A549 (cell line): ENCODE measurements around the gene DNMT3A. TPM values are rescaled to one million over a fixed set of nuclear protein-coding genes. Genes with fewer than 3 reads are reported as not detected.
A peak's percentile ranks its signal among the peaks of the same experiment; 100 is the strongest.

ENCODE experiments used
- ATAC-seq, 2 experiments: fragments of 200-7000 bp in 1 of 2; fragments of >200 bp in 1 of 2; cut with Nextera tagmentation in 1 of 2; cut with Tn5 transposase in 1 of 2; 3 replicates each; pipeline versions ENCODE4 v1.8.0 to v1.9.1; 2018 to 2020; ENCODE audit warnings: mild to moderate bottlenecking in 1 of 2, moderate library complexity in 1 of 2
- CTCF ChIA-PET: fragments of 300-600 bp; sonication (Branson Sonifier 250); formaldehyde crosslinking; extraction: SDS; loops from one replicate; lab custom pipeline; 2021; ENCODE audit warnings: antibody characterized with exemption, inconsistent platforms; lab: Yijun Ruan, JAX
- POLR2A ChIA-PET: fragments of 350-600 bp; formaldehyde crosslinking; extraction: SDS; loops from one replicate; lab custom pipeline; 2021; ENCODE audit warnings: antibody characterized with exemption, inconsistent platforms; lab: Yijun Ruan, JAX
- DNase-seq, 2 experiments: peaks; one replicate each; pipeline versions ENCODE4 v3.0.0 to v3.0.0-alpha.2; 2011 to 2016; ENCODE audit warnings: low read depth in 1 of 2, low spot score in 1 of 2
- FAIRE-seq: peaks from 2 replicates; lab custom pipeline; 2011; peaks lifted over from hg19 to GRCh38; lab: Jason Lieb, UNC
- H3K27ac ChIP-seq, 2 experiments: fragments of >200 bp; sonication (Bioruptor Twin); formaldehyde crosslinking; 3 replicates each; pipeline ENCODE4 v1.5.1; 2016 to 2017
- H3K4me1 ChIP-seq: fragments of >200 bp; sonication (Bioruptor Twin); formaldehyde crosslinking; 3 replicates; pipeline ENCODE4 v1.6.1; 2016
- H3K4me2 ChIP-seq: fragments of >200 bp; sonication (Bioruptor Twin); formaldehyde crosslinking; 3 replicates; pipeline ENCODE4 v1.6.1; 2016
- H3K4me3 ChIP-seq: fragments of >200 bp; sonication (Bioruptor Twin); formaldehyde crosslinking; 3 replicates; pipeline ENCODE4 v1.5.1; 2016
- H3K9me3 ChIP-seq: fragments of >200 bp; sonication (Bioruptor Twin); formaldehyde crosslinking; 3 replicates; pipeline ENCODE4 v1.6.1; 2016
- CHD4 ChIP-seq: fragments of 200-600 bp; sonication (generic); IDR thresholded peaks from 2 replicates; pipeline ENCODE4 v1.6.1; 2016; ENCODE audit warnings: antibody characterized with exemption, mild to moderate bottlenecking, borderline replicate concordance
- CTCF ChIP-seq: fragments of >200 bp; sonication (Bioruptor Twin); formaldehyde crosslinking; IDR thresholded peaks from 3 replicates; pipeline ENCODE4 v1.5.1; 2016
- E2F6 ChIP-seq: IDR thresholded peaks from 2 replicates; pipeline ENCODE4 v1.6.1; 2012; ENCODE audit warnings: low read depth, borderline replicate concordance
- ELK1 ChIP-seq: fragments of 150-350 bp; IDR thresholded peaks from 2 replicates; pipeline ENCODE4 v1.6.1; 2014; ENCODE audit warnings: low read depth, mild to moderate bottlenecking, low read length
- EP300 ChIP-seq, 2 experiments: fragments of >200 bp; sonication (Bioruptor Twin); formaldehyde crosslinking; IDR thresholded peaks; 2 replicates in 1 of 2; 3 replicates in 1 of 2; pipeline ENCODE4 v1.6.1; 2016 to 2017
- HOXA7 ChIP-seq: fragments of 250-450 bp; sonication (Bioruptor Pico); IDR thresholded peaks from 2 replicates; pipeline ENCODE4 v1.5.0; 2020; ENCODE audit warnings: mild to moderate bottlenecking, moderate library complexity
- HOXB13 ChIP-seq: fragments of 250-450 bp; sonication (Bioruptor Pico); IDR thresholded peaks from 2 replicates; pipeline ENCODE4 v1.5.0; 2020; ENCODE audit warnings: low read depth, mild to moderate bottlenecking, moderate library complexity
- JUN ChIP-seq, 2 experiments: fragments of >200 bp; sonication (Bioruptor Twin); formaldehyde crosslinking; IDR thresholded peaks; 2 replicates in 1 of 2; 3 replicates in 1 of 2; pipeline ENCODE4 v1.6.1; 2016 to 2017
- JUNB ChIP-seq: fragments of >200 bp; sonication (Bioruptor Twin); formaldehyde crosslinking; IDR thresholded peaks from 2 replicates; pipeline ENCODE4 v1.6.1; 2016
- KDM1A ChIP-seq: fragments of 200-600 bp; sonication (generic); IDR thresholded peaks from 2 replicates; pipeline ENCODE4 v1.6.1; 2016; ENCODE audit warnings: low read depth, mild to moderate bottlenecking
- KDM5A ChIP-seq: fragments of 200-600 bp; sonication (generic); IDR thresholded peaks from 2 replicates; pipeline ENCODE4 v1.6.1; 2016; ENCODE audit warnings: antibody characterized with exemption, mild to moderate bottlenecking
- MAZ ChIP-seq: fragments of 150-350 bp; IDR thresholded peaks from 2 replicates; pipeline ENCODE4 v1.6.1; 2014; ENCODE audit warnings: antibody characterized with exemption, low read depth, low read length, borderline replicate concordance
- RAD21 ChIP-seq, 2 experiments: fragments of >200 bp in 1 of 2; sonication (Bioruptor Twin) in 1 of 2; formaldehyde crosslinking in 1 of 2; IDR thresholded peaks in 1 of 2; conservative IDR thresholded peaks in 1 of 2; 2 replicates in 1 of 2; 3 replicates in 1 of 2; pipeline ENCODE4 v1.6.1; 2012 to 2018; ENCODE audit warnings: inconsistent platforms in 1 of 2
- RFX5 ChIP-seq: fragments of 450-650 bp; IDR thresholded peaks from 2 replicates; pipeline ENCODE4 v1.7.1; 2014; ENCODE audit warnings: antibody characterized with exemption, mild to moderate bottlenecking, moderate library complexity
- SMC3 ChIP-seq: fragments of >200 bp; sonication (Bioruptor Twin); formaldehyde crosslinking; IDR thresholded peaks from 3 replicates; pipeline ENCODE4 v1.6.1; 2018; ENCODE audit warnings: inconsistent platforms
- TP53 ChIP-seq: fragments of 250-450 bp; sonication (Bioruptor Pico); IDR thresholded peaks from 2 replicates; pipeline ENCODE4 v1.5.0; 2021; ENCODE audit warnings: mild to moderate bottlenecking, moderate library complexity
- ZNF302 ChIP-seq: fragments of 250-450 bp; sonication (Bioruptor Pico); IDR thresholded peaks from 2 replicates; pipeline ENCODE4 v1.9.0; 2021; ENCODE audit warnings: inconsistent platforms, mild to moderate bottlenecking, moderate library complexity
- WGBS: methylation state at CpG from one replicate; pipeline ENCODE4 v1.1.6; 2017; ENCODE audit errors: missing lambda C conversion rate; 5-methylcytosine and 5-hydroxymethylcytosine counted together
- polyA plus RNA-seq, 4 experiments: library from polyadenylated mRNA; depleted of rRNA in 3 of 4; stranded (reverse); fragments of >200 nt; fragmentation: RNase III in 1 of 4; extraction: RNeasy Plus Mini Kit Qiagen cat#74134 plus additional on column Dnase treatment in 1 of 4; gene quantifications; 2 replicates in 3 of 4; 3 replicates in 1 of 4; pipeline ENCODE4 v1.2.3, GENCODE V29; 2011 to 2017
- TF ChIP-seq, protein P1 (sequence below): fragments of 450-650 bp; IDR thresholded peaks from 2 replicates; pipeline ENCODE4 v1.6.1; 2014; ENCODE audit warnings: antibody characterized with exemption
- TF ChIP-seq, protein P2 (sequence below): IDR thresholded peaks from 2 replicates; pipeline ENCODE4 v1.6.1; 2012
- TF ChIP-seq, protein P3 (sequence below): fragments of >200 bp; sonication (Bioruptor Twin); formaldehyde crosslinking; IDR thresholded peaks from 3 replicates; pipeline ENCODE4 v1.6.1; 2016

DNMT3A gene
- polyA plus RNA-seq, 2 of the 4 experiments (the other 2 are of a cell fraction), result 4.4 to 11.9 TPM

- FAIRE-seq (no peak), ATAC-seq (peak; percentile 92 to 98), DNase-seq (peak; percentile 80 to 84)
- Histone ChIP-seq H3K4me2 (peak overlapping the region; percentile 78), H3K4me3 (peak overlapping the region; percentile 31), H3K4me1 (peaks cover 11% of the 10 kb centered on the region), H3K27ac (peak overlapping the region; percentile 63 to 76), H3K9me3 (no peaks in the 10 kb centered on the region)
- ChIA-PET CTCF (interaction anchor here (0.6 to 7.7 kb wide), 53 partner anchors 9 to 1171 kb away, joined by 3 to 92 read pairs (median 4); partner anchors contain the start of gene DNMT3A), POLR2A (interaction anchor here (1.0 kb wide), 1 partner anchor 15 kb away, joined by 4 read pairs; no protein-coding TSS in a partner anchor)
- TF ChIP-seq, protein P1, sequence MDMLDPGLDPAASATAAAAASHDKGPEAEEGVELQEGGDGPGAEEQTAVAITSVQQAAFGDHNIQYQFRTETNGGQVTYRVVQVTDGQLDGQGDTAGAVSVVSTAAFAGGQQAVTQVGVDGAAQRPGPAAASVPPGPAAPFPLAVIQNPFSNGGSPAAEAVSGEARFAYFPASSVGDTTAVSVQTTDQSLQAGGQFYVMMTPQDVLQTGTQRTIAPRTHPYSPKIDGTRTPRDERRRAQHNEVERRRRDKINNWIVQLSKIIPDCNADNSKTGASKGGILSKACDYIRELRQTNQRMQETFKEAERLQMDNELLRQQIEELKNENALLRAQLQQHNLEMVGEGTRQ, result peak; percentile 70
- TF ChIP-seq RAD21 (conservative IDR thresholded peaks at IDR 0.05 in 1 of 2, IDR thresholded peaks at IDR 0.05 in 1 of 2) (peak; percentile 54 to 77), JUNB (no peak), MAZ (peak; percentile 50; the same call in 1 of the 2 replicates), SMC3 (peak; percentile 93), JUN (IDR thresholded peaks at IDR 0.05) (peak; percentile 31 to 55; a peak in 1 of 5 replicates), CTCF (peak; percentile 100), KDM5A (no peak), KDM1A (no peak), E2F6 (peak; percentile 61; the same call in 1 of the 2 replicates), HOXB13 (CRISPR knock-in tag) (peak; percentile 55; the same call in 1 of the 2 replicates)
- TF ChIP-seq, protein P2, sequence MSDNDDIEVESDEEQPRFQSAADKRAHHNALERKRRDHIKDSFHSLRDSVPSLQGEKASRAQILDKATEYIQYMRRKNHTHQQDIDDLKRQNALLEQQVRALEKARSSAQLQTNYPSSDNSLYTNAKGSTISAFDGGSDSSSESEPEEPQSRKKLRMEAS, result peak; percentile 72
- 28% methylated on average over 39 of the region's 52 CpGs for WGBS
Observed at GRCh38 chr2:25376750-25377621, 35.3 kb upstream of the DNMT3A start.

GRCh38 chr2:25375989-25376545, 34.3 kb upstream of the DNMT3A start:
- CTCF ChIA-PET, result interaction anchor here (0.5 to 7.7 kb wide), 44 partner anchors 8 to 1170 kb away, joined by 3 to 92 read pairs (median 4); partner anchors contain the start of gene DNMT3A
- no peak for FAIRE-seq
- POLR2A ChIA-PET, result interaction anchor here (0.5 to 1.0 kb wide), 2 partner anchors 13 to 14 kb away, joined by 3 to 4 read pairs; no protein-coding TSS in a partner anchor
- Histone ChIP-seq H3K4me2 (peak overlapping the region; percentile 78), H3K27ac (peak overlapping the region; percentile 63 to 76; a peak in 4 of 6 replicates), H3K4me1 (peaks cover 11% of the 10 kb centered on the region), H3K9me3 (no peaks in the 10 kb centered on the region), H3K4me3 (peak overlapping the region; percentile 31; the same call in 1 of the 3 replicates)
- DNase-seq, result no peak
- 65% methylated on average over 16 of the region's 16 CpGs for WGBS
- TF ChIP-seq RFX5, result no peak
- no peak for TF ChIP-seq EP300 (IDR thresholded peaks at IDR 0.05)
- TF ChIP-seq ZNF302 (CRISPR knock-in tag), result no peak
- TF ChIP-seq HOXA7 (CRISPR knock-in tag), result no peak
- TF ChIP-seq TP53 (CRISPR knock-in tag), result no peak
- TF ChIP-seq CHD4, result no peak
- TF ChIP-seq, protein P3, sequence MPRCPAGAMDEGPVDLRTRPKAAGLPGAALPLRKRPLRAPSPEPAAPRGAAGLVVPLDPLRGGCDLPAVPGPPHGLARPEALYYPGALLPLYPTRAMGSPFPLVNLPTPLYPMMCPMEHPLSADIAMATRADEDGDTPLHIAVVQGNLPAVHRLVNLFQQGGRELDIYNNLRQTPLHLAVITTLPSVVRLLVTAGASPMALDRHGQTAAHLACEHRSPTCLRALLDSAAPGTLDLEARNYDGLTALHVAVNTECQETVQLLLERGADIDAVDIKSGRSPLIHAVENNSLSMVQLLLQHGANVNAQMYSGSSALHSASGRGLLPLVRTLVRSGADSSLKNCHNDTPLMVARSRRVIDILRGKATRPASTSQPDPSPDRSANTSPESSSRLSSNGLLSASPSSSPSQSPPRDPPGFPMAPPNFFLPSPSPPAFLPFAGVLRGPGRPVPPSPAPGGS, result no peak
- no peak for TF ChIP-seq ELK1
- TF ChIP-seq, protein P1, result no peak
- peak in 1 of 2 experiments; percentile 3; a peak in 3 of 6 replicates for ATAC-seq
